ENCODE results near the gene ADI1. TPM values are rescaled to one million over a fixed set of nuclear protein-coding genes. Genes with fewer than 3 reads are reported as not detected.

The ADI1 gene
- total and polyA plus RNA-seq, 2 of the 4 experiments (the other 2 are of a cell fraction): 43.2 to 46.0 TPM

- ATAC-seq (ENCODE audit: low read depth): no peak
- Histone ChIP-seq H4K20me1 (ENCODE audit: insufficient read depth, low read length) (no peaks in the 10 kb centered on the region), H3K36me3 (ENCODE audit: control insufficient read depth, insufficient read depth, low read length) (peaks cover 20% of the 10 kb centered on the region), H3K56ac (ENCODE audit: extremely low read depth, insufficient read depth, low read length) (no peak overlapping the region), H3K4me2 (ENCODE audit: low read depth, low read length) (no peak overlapping the region), H2AK5ac (ENCODE audit: low read depth, low read length) (no peak overlapping the region), H3K23ac (ENCODE audit: low read depth, low read length) (no peak overlapping the region), H2BK15ac (ENCODE audit: low read depth, low read length) (no peak overlapping the region), H3K27me3 (ENCODE audit: control insufficient read depth, insufficient read depth, low read length) (no peaks in the 10 kb centered on the region), H2AFZ (replicated peaks; ENCODE audit: low read length, poor library complexity) (no peak overlapping the region), H3K4me1 (ENCODE audit: control insufficient read depth, insufficient read depth, low read length) (no peaks in the 10 kb centered on the region), H3K9me3 (ENCODE audit: control insufficient read depth, insufficient read depth, low read length) (no peaks in the 10 kb centered on the region), H3K9me1 (ENCODE audit: insufficient read depth, low read length) (no peaks in the 10 kb centered on the region), H3K4ac (ENCODE audit: low read depth, low read length) (no peak overlapping the region), H2AK9ac (replicated peaks; ENCODE audit: low read depth, low read length, poor library complexity) (no peak overlapping the region), H3K14ac (replicated peaks; ENCODE audit: low read depth, low read length) (no peak overlapping the region), H4K8ac (ENCODE audit: low read depth in 2 of 2, low read length in 2 of 2) (no peak overlapping the region), H4K5ac (ENCODE audit: low read depth, low read length) (no peak overlapping the region), H2BK20ac (ENCODE audit: low read depth, low read length) (no peak overlapping the region), H2BK5ac (ENCODE audit: low read depth, low read length, poor library complexity, severe bottlenecking) (no peak overlapping the region), H4K91ac (ENCODE audit: insufficient read depth, low read depth, low read length) (no peak overlapping the region), H3K9ac (ENCODE audit: low read depth, low read length) (no peak overlapping the region), H2BK120ac (ENCODE audit: low read depth, low read length) (no peak overlapping the region), H3K4me3 (ENCODE audit: insufficient read depth, low read depth, low read length) (no peak overlapping the region), H3K27ac (ENCODE audit: insufficient read depth, low read length) (no peak overlapping the region), H3K79me1 (ENCODE audit: low read depth in 1 of 2, low read length in 2 of 2) (no peaks in the 10 kb centered on the region), H3K18ac (ENCODE audit: low read depth, low read length) (no peak overlapping the region)
- no peak for DNase-seq
- dilution Hi-C loops (cut with HindIII; ENCODE audit: low sequenced_read_pairs, unreplicated experiment) (no loop called here), intact Hi-C loops (cut with micrococcal nuclease) (no loop called here), in situ Hi-C loops (cut with MboI; ENCODE audit: low sequenced_read_pairs) (no loop called here)
- TF ChIP-seq BHLHE40 (IDR thresholded peaks at IDR 0.05; ENCODE audit: low read depth, low read length) (no peak), MAZ (IDR thresholded peaks at IDR 0.05; ENCODE audit: borderline replicate concordance, low read depth, low read length) (no peak), MAFK (IDR thresholded peaks at IDR 0.05; ENCODE audit: low read depth, low read length) (no peak), MXI1 (IDR thresholded peaks at IDR 0.05; ENCODE audit: borderline replicate concordance, low read depth, low read length) (no peak), CTCF (conservative IDR thresholded peaks at IDR 0.05; ENCODE audit: low read depth, low read length) (no peak), RAD21 (IDR thresholded peaks at IDR 0.05; ENCODE audit: low read length) (no peak), FOS (IDR thresholded peaks at IDR 0.05; ENCODE audit: low read depth, low read length) (no peak), CEBPB (IDR thresholded peaks at IDR 0.05; ENCODE audit: low read depth, low read length) (no peak), RFX5 (IDR thresholded peaks at IDR 0.05; ENCODE audit: low read depth, low read length) (no peak), CHD1 (IDR thresholded peaks at IDR 0.05; ENCODE audit: low read depth, low read length) (no peak), POLR2A (IDR thresholded peaks at IDR 0.05; ENCODE audit: low read depth, low read length) (no peak), NFE2L2 (IDR thresholded peaks at IDR 0.05; ENCODE audit: low read depth, low read length) (no peak), RCOR1 (IDR thresholded peaks at IDR 0.05; ENCODE audit: insufficient replicate concordance, low read length) (no peak), SMC3 (IDR thresholded peaks at IDR 0.05; ENCODE audit: low read depth, low read length) (no peak)
- TF ChIP-seq, protein P1, sequence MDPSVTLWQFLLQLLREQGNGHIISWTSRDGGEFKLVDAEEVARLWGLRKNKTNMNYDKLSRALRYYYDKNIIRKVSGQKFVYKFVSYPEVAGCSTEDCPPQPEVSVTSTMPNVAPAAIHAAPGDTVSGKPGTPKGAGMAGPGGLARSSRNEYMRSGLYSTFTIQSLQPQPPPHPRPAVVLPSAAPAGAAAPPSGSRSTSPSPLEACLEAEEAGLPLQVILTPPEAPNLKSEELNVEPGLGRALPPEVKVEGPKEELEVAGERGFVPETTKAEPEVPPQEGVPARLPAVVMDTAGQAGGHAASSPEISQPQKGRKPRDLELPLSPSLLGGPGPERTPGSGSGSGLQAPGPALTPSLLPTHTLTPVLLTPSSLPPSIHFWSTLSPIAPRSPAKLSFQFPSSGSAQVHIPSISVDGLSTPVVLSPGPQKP (IDR thresholded peaks at IDR 0.05; ENCODE audit: borderline replicate concordance, low read depth, low read length): no peak
- ChIA-PET CTCF (no interaction called here), POLR2A (ENCODE audit: unreplicated experiment) (no interaction called here)
- WGBS, 2 experiments (ENCODE audit: extremely low coverage in 2 of 2, insufficient read length in 1 of 2): 92% methylated on average over 21 of the region's 34 CpGs; no CpG with 5 or more reads in 1 of the 2 experiments
- no TSS peak for BruUV-seq (replicated peaks)
These were observed 35.1 kb downstream of the ADI1 start for GRCh38 chr2:3483986-3484960.

Measured in IMR-90 (cell line).